ENCODE results near the gene JAM3.

Gene JAM3

GRCh38 chr11:134120143-134120850, 51.4 kb downstream of the JAM3 start:
- TF ChIP-seq TEAD4 (IDR thresholded peaks at IDR 0.05): no peak
- no peak for TF ChIP-seq CEBPB (IDR thresholded peaks at IDR 0.05)
- TF ChIP-seq CREB1 (IDR thresholded peaks at IDR 0.05; ENCODE audit: low read depth): no peak
- TF ChIP-seq MAX (IDR thresholded peaks at IDR 0.05): no peak
- TF ChIP-seq EP300 (IDR thresholded peaks at IDR 0.05; ENCODE audit: borderline replicate concordance): no peak
- no peak for TF ChIP-seq USF1 (IDR thresholded peaks at IDR 0.05)
- TF ChIP-seq REST (IDR thresholded peaks at IDR 0.05; ENCODE audit: low read depth): no peak
- TF ChIP-seq EGR1 (IDR thresholded peaks at IDR 0.05): no peak
- no peak for TF ChIP-seq TCF12 (IDR thresholded peaks at IDR 0.05; ENCODE audit: low read depth)
- TF ChIP-seq RAD21 (IDR thresholded peaks at IDR 0.05; ENCODE audit: low read depth): no peak
- TF ChIP-seq ZBTB7A (IDR thresholded peaks at IDR 0.05; ENCODE audit: low read depth): no peak

- TF ChIP-seq CREB1 (IDR thresholded peaks at IDR 0.05; ENCODE audit: low read depth) (no peak), TEAD4 (IDR thresholded peaks at IDR 0.05) (no peak), ZBTB7A (IDR thresholded peaks at IDR 0.05; ENCODE audit: low read depth) (no peak), USF1 (IDR thresholded peaks at IDR 0.05) (no peak)
Observed at GRCh38 chr11:134120921-134121526, 52.2 kb downstream of the JAM3 start.

GRCh38 chr11:134124660-134125451, 56.0 kb downstream of the JAM3 start:
- TF ChIP-seq TCF12 (IDR thresholded peaks at IDR 0.05; ENCODE audit: low read depth) (no peak), MAX (IDR thresholded peaks at IDR 0.05) (no peak), YY1 (IDR thresholded peaks at IDR 0.05; ENCODE audit: low read depth) (no peak), RAD21 (IDR thresholded peaks at IDR 0.05; ENCODE audit: low read depth) (no peak), USF1 (IDR thresholded peaks at IDR 0.05) (no peak), NFIC (IDR thresholded peaks at IDR 0.05) (no peak), FOXM1 (IDR thresholded peaks at IDR 0.05; ENCODE audit: borderline replicate concordance, low read depth) (no peak), CEBPB (IDR thresholded peaks at IDR 0.05) (no peak), REST (IDR thresholded peaks at IDR 0.05; ENCODE audit: low read depth) (no peak), EGR1 (IDR thresholded peaks at IDR 0.05) (no peak), TAF1 (IDR thresholded peaks at IDR 0.05; ENCODE audit: low read depth) (no peak), ZBTB7A (IDR thresholded peaks at IDR 0.05; ENCODE audit: low read depth) (no peak), CREB1 (IDR thresholded peaks at IDR 0.05; ENCODE audit: low read depth) (no peak), EP300 (IDR thresholded peaks at IDR 0.05; ENCODE audit: borderline replicate concordance) (no peak), TEAD4 (IDR thresholded peaks at IDR 0.05) (no peak)

DNA sequence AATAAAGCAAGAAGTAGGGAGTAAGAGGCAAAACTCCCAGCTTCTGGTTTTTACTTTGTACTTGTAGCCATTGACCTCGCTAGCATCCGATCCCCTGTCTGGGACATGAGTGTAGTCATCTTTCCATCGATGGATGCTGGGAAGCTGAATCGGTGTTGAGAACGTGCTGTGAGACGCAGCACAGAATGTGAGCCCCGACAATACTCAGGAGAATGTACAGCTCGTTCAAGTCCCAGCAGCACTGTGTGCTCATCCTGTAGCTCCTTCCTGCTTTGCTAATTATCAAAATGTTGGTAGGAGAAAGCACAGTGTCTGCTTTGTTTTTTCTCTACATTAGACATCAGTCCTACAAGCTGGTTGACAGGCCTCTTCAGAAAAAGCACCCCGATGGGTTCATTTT, 56.6 kb downstream of the JAM3 start:
- TF ChIP-seq USF1 (IDR thresholded peaks at IDR 0.05): no peak
- no peak for TF ChIP-seq YY1 (IDR thresholded peaks at IDR 0.05; ENCODE audit: low read depth)
- no peak for TF ChIP-seq TAF1 (IDR thresholded peaks at IDR 0.05; ENCODE audit: low read depth)
- no peak for TF ChIP-seq NFIC (IDR thresholded peaks at IDR 0.05)
- no peak for TF ChIP-seq EP300 (IDR thresholded peaks at IDR 0.05; ENCODE audit: borderline replicate concordance)
- TF ChIP-seq FOXM1 (IDR thresholded peaks at IDR 0.05; ENCODE audit: borderline replicate concordance, low read depth): no peak
- no peak for TF ChIP-seq CREB1 (IDR thresholded peaks at IDR 0.05; ENCODE audit: low read depth)
- no peak for TF ChIP-seq RAD21 (IDR thresholded peaks at IDR 0.05; ENCODE audit: low read depth)
- no peak for TF ChIP-seq ZBTB7A (IDR thresholded peaks at IDR 0.05; ENCODE audit: low read depth)
- TF ChIP-seq MAX (IDR thresholded peaks at IDR 0.05): no peak
- TF ChIP-seq TCF12 (IDR thresholded peaks at IDR 0.05; ENCODE audit: low read depth): no peak
- no peak for TF ChIP-seq TEAD4 (IDR thresholded peaks at IDR 0.05)
- no peak for TF ChIP-seq EGR1 (IDR thresholded peaks at IDR 0.05)
- TF ChIP-seq CEBPB (IDR thresholded peaks at IDR 0.05): no peak
- TF ChIP-seq REST (IDR thresholded peaks at IDR 0.05; ENCODE audit: low read depth): no peak
